GM10847 (cell line): ENCODE measurements around the gene RPUSD3.

Experiments
- POLR2A ChIP-seq: IDR thresholded peaks from 2 replicates; pipeline ENCODE4 v1.6.1; 2011; ENCODE audit not compliant: insufficient read length; ENCODE audit errors: extremely low read depth

RPUSD3 gene

GRCh38 chr3:9869955-9870354 is 26.1 kb upstream of the RPUSD3 start:
- TF ChIP-seq POLR2A, result no peak

GRCh38 chr3:9867106-9867505 is 23.3 kb upstream of the RPUSD3 start:
- no peak for TF ChIP-seq POLR2A

GRCh38 chr3:9866639-9867038 is 22.8 kb upstream of the RPUSD3 start:
- no peak for TF ChIP-seq POLR2A

GRCh38 chr3:9864200-9864927 is 20.6 kb upstream of the RPUSD3 start:
- no peak for TF ChIP-seq POLR2A

- no peak for TF ChIP-seq POLR2A
Measured at GRCh38 chr3:9863058-9863772, 19.4 kb upstream of the RPUSD3 start.

- TF ChIP-seq POLR2A, result no peak
Measured at GRCh38 chr3:9862391-9863057, 18.7 kb upstream of the RPUSD3 start.

- no peak for TF ChIP-seq POLR2A
Measured at GRCh38 chr3:9861626-9862130, 17.9 kb upstream of the RPUSD3 start.

- TF ChIP-seq POLR2A, result no peak
Measured at GRCh38 chr3:9861201-9861600, 17.4 kb upstream of the RPUSD3 start.

- no peak for TF ChIP-seq POLR2A
Measured at GRCh38 chr3:9859530-9860025, 15.8 kb upstream of the RPUSD3 start.

GRCh38 chr3:9855594-9855993 is 11.8 kb upstream of the RPUSD3 start:
- TF ChIP-seq POLR2A, result no peak

GRCh38 chr3:9852528-9852927 is 8.7 kb upstream of the RPUSD3 start:
- TF ChIP-seq POLR2A, result no peak

- no peak for TF ChIP-seq POLR2A
Measured at GRCh38 chr3:9846931-9847488, 3.2 kb upstream of the RPUSD3 start.

GRCh38 chr3:9846231-9846630 is 2.4 kb upstream of the RPUSD3 start:
- no peak for TF ChIP-seq POLR2A

- TF ChIP-seq POLR2A, result no peak
Measured at GRCh38 chr3:9841015-9841414, 2.8 kb downstream of the RPUSD3 start.

- TF ChIP-seq POLR2A, result no peak
Measured at GRCh38 chr3:9838856-9839255, 5.0 kb downstream of the RPUSD3 start.
